Endothelial cell of umbilical vein (primary cell): Measurements from ENCODE around the gene PLLP. TPM values are rescaled to one million over a fixed set of nuclear protein-coding genes. Genes with fewer than 3 reads are reported as not detected.

Source experiments
- BruUV-seq: library from RNA; stranded (reverse); fragments of 400-500 nt; replicated peaks from 2 replicates; lab custom pipeline; 2021; lab: Mats Ljungman, UMichigan
- CTCF ChIA-PET: fragments of 300-600, 350-600 bp; sonication (Branson Sonifier 250); formaldehyde crosslinking; loops from one replicate; lab custom pipeline; 2021; ENCODE audit warnings: antibody characterized with exemption, inconsistent platforms; lab: Charles Lee
- POLR2A ChIA-PET: fragments of 300-600, 350-600 bp; sonication (Branson Sonifier 250); formaldehyde crosslinking; loops from one replicate; lab custom pipeline; 2021; ENCODE audit warnings: antibody characterized with exemption, inconsistent platforms; lab: Charles Lee
- DNase-seq: peaks from one replicate; pipeline ENCODE4 v3.0.0-alpha.2; 2011; ENCODE audit warnings: low read depth, low spot score
- FAIRE-seq: peaks from 2 replicates; lab custom pipeline; 2011; peaks lifted over from hg19 to GRCh38; lab: Jason Lieb, UNC
- H2AFZ ChIP-seq: 2 replicates; pipeline ENCODE4 v1.6.0; 2012; ENCODE audit warnings: low read depth, low read length, control low read depth, inconsistent platforms
- H3K27ac ChIP-seq: 2 replicates; pipeline ENCODE4 v1.5.1; 2011; ENCODE audit warnings: low read depth, mild to moderate bottlenecking, control low read depth, low read length, moderate library complexity; ENCODE audit not compliant: insufficient read depth
- H3K27me3 ChIP-seq, 2 experiments: 2 replicates each; pipeline versions ENCODE4 v1.6.0 to v1.6.1; 2011; ENCODE audit warnings: low read length in 2 of 2, mixed read lengths in 1 of 2; ENCODE audit not compliant: control insufficient read depth in 2 of 2, insufficient read depth in 2 of 2
- H3K36me3 ChIP-seq, 2 experiments: 2 replicates in 1 of 2; 3 replicates in 1 of 2; pipeline ENCODE4 v1.5.1; 2011; ENCODE audit warnings: low read length in 2 of 2, mild to moderate bottlenecking in 1 of 2, moderate library complexity in 1 of 2; ENCODE audit not compliant: control insufficient read depth in 2 of 2, insufficient read depth in 2 of 2; ENCODE audit errors: extremely low read depth in 1 of 2
- H3K4me1 ChIP-seq: 3 replicates; pipeline ENCODE4 v1.5.1; 2011; ENCODE audit warnings: mild to moderate bottlenecking, low read length; ENCODE audit not compliant: control insufficient read depth, insufficient read depth; ENCODE audit errors: extremely low read depth
- H3K4me2 ChIP-seq: 2 replicates; pipeline ENCODE4 v1.6.1; 2011; ENCODE audit warnings: low read length, control low read depth, mixed read lengths; ENCODE audit not compliant: insufficient read depth
- H3K4me3 ChIP-seq, 3 experiments: fragments of 200-600 bp in 1 of 3; sonication (generic), shearing (Covaris generic) in 1 of 3; replicated peaks in 1 of 3; 2 replicates each; pipeline ENCODE4 v1.5.1; 2011 to 2016; ENCODE audit warnings: control low read depth in 3 of 3, low read length in 3 of 3, mild to moderate bottlenecking in 2 of 3, inconsistent platforms in 1 of 3, low read depth in 1 of 3, moderate library complexity in 1 of 3; ENCODE audit not compliant: insufficient read depth in 1 of 3
- H3K79me2 ChIP-seq: 2 replicates; pipeline ENCODE4 v1.6.0; 2012; ENCODE audit warnings: low read length, inconsistent platforms; ENCODE audit not compliant: control insufficient read depth, insufficient read depth
- H3K9ac ChIP-seq: replicated peaks from 2 replicates; pipeline ENCODE3; 2011; ENCODE audit warnings: low read length, control low read depth; ENCODE audit not compliant: insufficient read depth; ENCODE audit errors: extremely low read depth
- H3K9me1 ChIP-seq: replicated peaks from 3 replicates; pipeline ENCODE4 v1.6.0; 2011; ENCODE audit warnings: mild to moderate bottlenecking, low read length; ENCODE audit not compliant: control insufficient read depth, insufficient read depth; ENCODE audit errors: extremely low read depth
- H3K9me3 ChIP-seq: replicated peaks from 2 replicates; pipeline ENCODE4 v1.5.1; 2012; ENCODE audit warnings: low read length, inconsistent platforms; ENCODE audit not compliant: control insufficient read depth, insufficient read depth
- H4K20me1 ChIP-seq: replicated peaks from 2 replicates; pipeline ENCODE3; 2011; ENCODE audit warnings: mild to moderate bottlenecking, low read length; ENCODE audit not compliant: control insufficient read depth, insufficient read depth; ENCODE audit errors: extremely low read depth
- EZH2 ChIP-seq: IDR thresholded peaks from 2 replicates; pipeline ENCODE4 v1.6.1; 2012; ENCODE audit warnings: borderline replicate concordance, low read depth, mild to moderate bottlenecking, moderate library complexity, low read length, inconsistent platforms; ENCODE audit not compliant: severe bottlenecking
- FOS ChIP-seq: IDR thresholded peaks from 2 replicates; pipeline ENCODE4 v1.6.1; 2011; ENCODE audit warnings: mild to moderate bottlenecking, low read length, moderate library complexity, borderline replicate concordance; ENCODE audit not compliant: insufficient read depth
- GATA2 ChIP-seq: IDR thresholded peaks from 2 replicates; pipeline ENCODE4 v1.7.0; 2011; ENCODE audit warnings: low read depth, mild to moderate bottlenecking, moderate library complexity, mixed read lengths, low read length; ENCODE audit not compliant: insufficient read length, insufficient read depth
- JUN ChIP-seq: IDR thresholded peaks from 2 replicates; pipeline ENCODE4 v1.6.1; 2011; ENCODE audit warnings: borderline replicate concordance, low read depth; ENCODE audit not compliant: insufficient read length, insufficient read depth
- MYC ChIP-seq: IDR thresholded peaks from one replicate; pipeline ENCODE4 v1.6.1; 2011; ENCODE audit warnings: mild to moderate bottlenecking, low read depth, low read length
- POLR2A ChIP-seq: IDR thresholded peaks from 2 replicates; pipeline ENCODE4 v1.6.1; 2012; ENCODE audit warnings: low read depth, mild to moderate bottlenecking, control low read depth, low read length
- POLR2AphosphoS5 ChIP-seq: IDR thresholded peaks from 2 replicates; pipeline ENCODE4 v1.6.1; 2012; ENCODE audit warnings: low read depth, mild to moderate bottlenecking, control low read depth, low read length, moderate library complexity; ENCODE audit not compliant: insufficient read depth
- dilution Hi-C: fragments of 300-500 bp; cut with MboI; formaldehyde crosslinking; loops from one replicate; pipeline ENCODE4 v1.15.0; 2019; ENCODE audit warnings: low sequenced_read_pairs; ENCODE audit not compliant: extremely low pct_ligation_motif_present
- intact Hi-C: fragments of 100-400 bp; cut with micrococcal nuclease; formaldehyde crosslinking; loops from one replicate; pipeline ENCODE4 v1.10.0; 2022
- polyA plus RNA-seq, 4 experiments: library from polyadenylated mRNA; depleted of rRNA in 3 of 4; stranded (reverse) in 3 of 4; unstranded in 1 of 4; fragments of >200 nt; gene quantifications; 2 replicates each; pipeline versions ENCODE4 v1.2.1 to v1.2.3, GENCODE V29; 2011 to 2012; ENCODE audit warnings: missing spikeins in 1 of 4
- total RNA-seq: library from RNA; stranded (reverse); gene quantifications from 2 replicates; pipeline ENCODE4 v1.2.3, GENCODE V29; 2021
- TF ChIP-seq, protein P1 (sequence below): IDR thresholded peaks from 2 replicates; pipeline ENCODE4 v1.6.1; 2011; ENCODE audit not compliant: insufficient read depth, insufficient read length
- TF ChIP-seq, protein P2 (sequence below), 2 donors: IDR thresholded peaks; 1 replicate in 1 of 2; 2 replicates in 1 of 2; pipeline ENCODE4 v1.5.1; 2011; ENCODE audit warnings: low read length in 2 of 2, mild to moderate bottlenecking in 2 of 2, moderate library complexity in 2 of 2, control low read depth in 1 of 2, inconsistent platforms in 1 of 2, low read depth in 1 of 2; ENCODE audit not compliant: insufficient read depth in 1 of 2; ENCODE audit errors: extremely low read depth in 1 of 2

Gene PLLP
- total and polyA plus RNA-seq, 2 donors (not counting 3 experiments of a cell fraction or from before 2014, with no cell fraction given), result 4.4 to 14.4 TPM

DNA sequence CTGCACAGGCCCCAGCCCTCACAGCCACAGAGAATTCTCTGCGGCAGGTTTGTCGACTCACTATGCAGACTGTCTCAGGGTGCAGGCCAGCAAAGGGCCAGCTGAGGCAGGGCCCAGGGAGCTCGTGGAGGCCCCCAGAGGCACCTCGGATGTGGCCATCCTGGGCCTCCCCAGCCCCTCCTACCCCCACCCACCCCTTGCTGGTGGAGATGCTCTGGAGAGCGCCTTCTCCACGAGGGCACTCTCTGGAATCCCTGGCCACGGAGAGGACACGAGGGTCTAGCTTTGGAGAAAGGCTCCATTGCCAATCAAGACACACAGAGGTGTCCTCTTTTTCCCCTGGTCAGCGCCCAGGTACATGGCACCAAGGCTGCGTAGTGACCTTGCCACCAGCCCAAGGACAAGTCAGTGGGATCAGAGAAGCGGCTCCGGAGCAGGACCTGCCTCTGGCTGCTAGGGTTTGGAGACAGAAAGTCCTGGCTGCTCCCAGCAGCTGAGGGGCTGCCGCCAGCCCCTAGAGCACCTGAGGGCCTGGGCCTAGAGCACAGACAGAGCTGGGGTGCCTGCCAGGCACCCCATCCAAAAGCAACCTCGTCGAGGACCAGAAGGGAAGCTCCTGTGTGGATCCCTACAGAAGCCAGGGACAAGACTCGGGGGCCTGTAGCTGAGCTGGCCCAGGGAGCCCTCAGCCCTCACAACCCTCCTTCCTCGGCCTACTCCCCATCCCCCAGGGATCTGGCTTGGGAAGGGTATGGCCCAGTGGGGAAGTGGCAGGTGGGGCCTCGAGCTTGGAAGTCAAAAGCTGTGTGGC is 20.7 kb downstream of the PLLP start:
- no peaks in the 10 kb centered on the region for H3K9me1 ChIP-seq
- no peaks in the 10 kb centered on the region for H4K20me1 ChIP-seq
- FAIRE-seq, result no peak
- intact Hi-C loops (no loop called here), dilution Hi-C loops (no loop called here)
- no peaks in the 10 kb centered on the region for H3K36me3 ChIP-seq
- no peak overlapping the region for H2AFZ ChIP-seq
- H3K27me3 ChIP-seq, result no peaks in the 10 kb centered on the region
- ChIA-PET POLR2A (no interaction called here), CTCF (interaction anchor here (0.6 kb wide), 1 partner anchor 19 kb away, joined by 3 read pairs; the partner anchor contains the start of gene ARL2BP)
- H3K9me3 ChIP-seq, result no peaks in the 10 kb centered on the region
- DNase-seq, result no peak
- no peak overlapping the region for H3K4me2 ChIP-seq
- H3K9ac ChIP-seq, result no peak overlapping the region
- BruUV-seq, result no TSS peak
- H3K27ac ChIP-seq, result no peak overlapping the region
- H3K4me1 ChIP-seq, result peaks cover 34% of the 10 kb centered on the region
- H3K4me3 ChIP-seq, result no peak overlapping the region
- TF ChIP-seq, protein P1, sequence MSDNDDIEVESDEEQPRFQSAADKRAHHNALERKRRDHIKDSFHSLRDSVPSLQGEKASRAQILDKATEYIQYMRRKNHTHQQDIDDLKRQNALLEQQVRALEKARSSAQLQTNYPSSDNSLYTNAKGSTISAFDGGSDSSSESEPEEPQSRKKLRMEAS, result no peak
- TF ChIP-seq JUN (no peak), FOS (no peak), GATA2 (no peak), MYC (no peak), POLR2A (no peak), POLR2AphosphoS5 (no peak), EZH2 (no peak)
- TF ChIP-seq, protein P2, sequence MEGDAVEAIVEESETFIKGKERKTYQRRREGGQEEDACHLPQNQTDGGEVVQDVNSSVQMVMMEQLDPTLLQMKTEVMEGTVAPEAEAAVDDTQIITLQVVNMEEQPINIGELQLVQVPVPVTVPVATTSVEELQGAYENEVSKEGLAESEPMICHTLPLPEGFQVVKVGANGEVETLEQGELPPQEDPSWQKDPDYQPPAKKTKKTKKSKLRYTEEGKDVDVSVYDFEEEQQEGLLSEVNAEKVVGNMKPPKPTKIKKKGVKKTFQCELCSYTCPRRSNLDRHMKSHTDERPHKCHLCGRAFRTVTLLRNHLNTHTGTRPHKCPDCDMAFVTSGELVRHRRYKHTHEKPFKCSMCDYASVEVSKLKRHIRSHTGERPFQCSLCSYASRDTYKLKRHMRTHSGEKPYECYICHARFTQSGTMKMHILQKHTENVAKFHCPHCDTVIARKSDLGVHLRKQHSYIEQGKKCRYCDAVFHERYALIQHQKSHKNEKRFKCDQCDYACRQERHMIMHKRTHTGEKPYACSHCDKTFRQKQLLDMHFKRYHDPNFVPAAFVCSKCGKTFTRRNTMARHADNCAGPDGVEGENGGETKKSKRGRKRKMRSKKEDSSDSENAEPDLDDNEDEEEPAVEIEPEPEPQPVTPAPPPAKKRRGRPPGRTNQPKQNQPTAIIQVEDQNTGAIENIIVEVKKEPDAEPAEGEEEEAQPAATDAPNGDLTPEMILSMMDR (IDR thresholded peaks at IDR 0.05; ENCODE audit: extremely low read depth in 1 of 2, insufficient read depth in 1 of 2, low read depth in 1 of 2, low read length in 2 of 2), result no peak
- H3K79me2 ChIP-seq, result no peaks in the 10 kb centered on the region
